OCI-LY1 (cell line): ENCODE results near the gene POU2F1.

Experiments
- CTCF ChIP-seq: fragments of 200-600 bp; sonication (generic), shearing (Covaris generic); IDR thresholded peaks from 2 replicates; pipeline ENCODE4 v1.5.1; 2017; ENCODE audit warnings: mild to moderate bottlenecking, antibody characterized with exemption, low read length, moderate library complexity, mixed read lengths
- EZH2 ChIP-seq: fragments of 200-600 bp; sonication (generic), shearing (Covaris generic); IDR thresholded peaks from 2 replicates; pipeline ENCODE4 v1.8.0; 2017; ENCODE audit warnings: borderline replicate concordance, mixed run types, mild to moderate bottlenecking, antibody characterized with exemption, low read length, moderate library complexity, mixed read lengths

GRCh38 chr1:167210966-167211674 is 9.6 kb upstream of the POU2F1 start:
- TF ChIP-seq CTCF: no peak
- no peak for TF ChIP-seq EZH2
